Testis (tissue), 2 donors: ENCODE data around the gene SLC9A9.

Experiments
- POLR2A ChIP-seq: fragments of 450-650 bp; IDR thresholded peaks from one replicate; pipeline ENCODE4 v1.6.1; 2017; ENCODE audit warnings: antibody characterized with exemption, mild to moderate bottlenecking, moderate library complexity
- TF ChIP-seq, protein P1 (sequence below), 3 experiments: fragments of 450-650 bp in 2 of 3; fragments of 200-600 bp in 1 of 3; sonication (generic) in 1 of 3; IDR thresholded peaks; one replicate each; pipeline ENCODE4 v1.5.1; 2016 to 2019; ENCODE audit warnings: antibody characterized with exemption in 3 of 3, mild to moderate bottlenecking in 2 of 3, moderate library complexity in 1 of 3

DNA sequence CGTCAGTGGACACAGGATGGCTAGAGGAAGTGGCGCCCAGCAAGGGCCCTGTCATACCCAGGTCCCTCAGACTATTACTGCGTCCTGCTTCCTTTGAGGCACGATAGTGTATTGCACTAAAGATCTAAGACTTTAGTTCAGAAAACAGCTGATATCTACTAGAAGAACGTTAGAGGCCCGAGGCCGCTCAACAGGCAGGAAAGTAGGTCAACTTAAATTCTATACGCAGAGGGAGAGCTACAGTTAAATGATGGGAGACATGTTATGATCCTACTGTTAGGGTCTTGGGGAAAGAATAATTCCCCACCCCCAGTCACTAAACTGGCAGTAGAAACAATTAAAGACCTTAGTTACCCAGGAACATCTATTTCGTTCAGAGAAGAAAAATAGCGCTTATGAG is 410.9 kb downstream of the SLC9A9 start:
- TF ChIP-seq, protein P1, sequence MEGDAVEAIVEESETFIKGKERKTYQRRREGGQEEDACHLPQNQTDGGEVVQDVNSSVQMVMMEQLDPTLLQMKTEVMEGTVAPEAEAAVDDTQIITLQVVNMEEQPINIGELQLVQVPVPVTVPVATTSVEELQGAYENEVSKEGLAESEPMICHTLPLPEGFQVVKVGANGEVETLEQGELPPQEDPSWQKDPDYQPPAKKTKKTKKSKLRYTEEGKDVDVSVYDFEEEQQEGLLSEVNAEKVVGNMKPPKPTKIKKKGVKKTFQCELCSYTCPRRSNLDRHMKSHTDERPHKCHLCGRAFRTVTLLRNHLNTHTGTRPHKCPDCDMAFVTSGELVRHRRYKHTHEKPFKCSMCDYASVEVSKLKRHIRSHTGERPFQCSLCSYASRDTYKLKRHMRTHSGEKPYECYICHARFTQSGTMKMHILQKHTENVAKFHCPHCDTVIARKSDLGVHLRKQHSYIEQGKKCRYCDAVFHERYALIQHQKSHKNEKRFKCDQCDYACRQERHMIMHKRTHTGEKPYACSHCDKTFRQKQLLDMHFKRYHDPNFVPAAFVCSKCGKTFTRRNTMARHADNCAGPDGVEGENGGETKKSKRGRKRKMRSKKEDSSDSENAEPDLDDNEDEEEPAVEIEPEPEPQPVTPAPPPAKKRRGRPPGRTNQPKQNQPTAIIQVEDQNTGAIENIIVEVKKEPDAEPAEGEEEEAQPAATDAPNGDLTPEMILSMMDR (IDR thresholded peaks at IDR 0.05): no peak
- no peak for TF ChIP-seq POLR2A
